ENCODE data around the gene POLR2F.

- TF ChIP-seq CTCF (optimal IDR thresholded peaks at IDR 0.05 in 1 of 3, IDR thresholded peaks at IDR 0.05 in 1 of 3, conservative IDR thresholded peaks at IDR 0.05 in 1 of 3; ENCODE audit: extremely low read depth in 1 of 3, insufficient read depth in 2 of 3, low read length in 3 of 3) (no peak), EZH2 (IDR thresholded peaks at IDR 0.05; ENCODE audit: low read length) (no peak)
Measured at GRCh38 chr22:37954686-37955085, 1.2 kb downstream of the POLR2F start.

Data from keratinocyte (primary cell).